ENCODE measurements around the gene KRT16. TPM values are rescaled to one million over a fixed set of nuclear protein-coding genes. Genes with fewer than 3 reads are reported as not detected.

The KRT16 gene
- total RNA-seq, 1 experiment from 2014 or later = not detected

GRCh38 chr17:41636652-41637051, 24.1 kb upstream of the KRT16 start:
- Histone ChIP-seq H3K4me1 (ENCODE audit: insufficient read depth, low read length, poor library complexity, severe bottlenecking) (peaks cover 15% of the 10 kb centered on the region), H3K4me3 (ENCODE audit: low read depth, low read length, poor library complexity, severe bottlenecking) (no peak overlapping the region), H3K27ac (ENCODE audit: low read depth, low read length, poor library complexity, severe bottlenecking) (no peak overlapping the region), H3K36me3 (ENCODE audit: insufficient read depth, low read length, poor library complexity, severe bottlenecking) (no peaks in the 10 kb centered on the region), H3K9me3 (ENCODE audit: low read depth, low read length, poor library complexity, severe bottlenecking) (no peaks in the 10 kb centered on the region), H3K27me3 (replicated peaks; ENCODE audit: insufficient read depth, low read depth, low read length, poor library complexity) (no peaks in the 10 kb centered on the region)
- no peak for DNase-seq (ENCODE audit: low spot score)
- intact Hi-C loops (cut with micrococcal nuclease; ENCODE audit: unreplicated experiment) = no loop called here
- ChIA-PET POLR2A (ENCODE audit: low non-redundant PET) (no interaction called here), CTCF (interaction anchor here (0.6 kb wide), 1 partner anchor 1325 kb away, joined by 8 read pairs; no protein-coding TSS in a partner anchor)
- TF ChIP-seq CTCF (conservative IDR thresholded peaks at IDR 0.05; ENCODE audit: low read depth, low read length) = no peak
- no peak for TF ChIP-seq EZH2 (IDR thresholded peaks at IDR 0.05; ENCODE audit: borderline replicate concordance, low read depth, low read length, poor library complexity, severe bottlenecking)
- no TSS peak for BruUV-seq (replicated peaks)

GRCh38 chr17:41635121-41636097, 22.8 kb upstream of the KRT16 start:
- Histone ChIP-seq H3K27me3 (replicated peaks; ENCODE audit: insufficient read depth, low read depth, low read length, poor library complexity) (no peaks in the 10 kb centered on the region), H3K4me3 (ENCODE audit: low read depth, low read length, poor library complexity, severe bottlenecking) (no peak overlapping the region), H3K27ac (ENCODE audit: low read depth, low read length, poor library complexity, severe bottlenecking) (peak overlapping the region; percentile 40), H3K9me3 (ENCODE audit: low read depth, low read length, poor library complexity, severe bottlenecking) (no peaks in the 10 kb centered on the region), H3K36me3 (ENCODE audit: insufficient read depth, low read length, poor library complexity, severe bottlenecking) (no peaks in the 10 kb centered on the region), H3K4me1 (ENCODE audit: insufficient read depth, low read length, poor library complexity, severe bottlenecking) (peaks cover 15% of the 10 kb centered on the region)
- BruUV-seq (replicated peaks) = no TSS peak
- no peak for TF ChIP-seq CTCF (conservative IDR thresholded peaks at IDR 0.05; ENCODE audit: low read depth, low read length)
- TF ChIP-seq EZH2 (IDR thresholded peaks at IDR 0.05; ENCODE audit: borderline replicate concordance, low read depth, low read length, poor library complexity, severe bottlenecking) = no peak
- DNase-seq (ENCODE audit: low spot score) = peak; percentile 55
- intact Hi-C loops (cut with micrococcal nuclease; ENCODE audit: unreplicated experiment) = no loop called here
- ChIA-PET CTCF (interaction anchor here (0.9 kb wide), 1 partner anchor 13 kb away, joined by 10 read pairs; no protein-coding TSS in a partner anchor), POLR2A (ENCODE audit: low non-redundant PET) (no interaction called here)

GRCh38 chr17:41634639-41635038, 22.1 kb upstream of the KRT16 start:
- intact Hi-C loops (cut with micrococcal nuclease; ENCODE audit: unreplicated experiment) = no loop called here
- TF ChIP-seq CTCF (conservative IDR thresholded peaks at IDR 0.05; ENCODE audit: low read depth, low read length) (no peak), EZH2 (IDR thresholded peaks at IDR 0.05; ENCODE audit: borderline replicate concordance, low read depth, low read length, poor library complexity, severe bottlenecking) (no peak)
- POLR2A ChIA-PET (ENCODE audit: low non-redundant PET) = no interaction called here
- Histone ChIP-seq H3K9me3 (ENCODE audit: low read depth, low read length, poor library complexity, severe bottlenecking) (no peaks in the 10 kb centered on the region), H3K27ac (ENCODE audit: low read depth, low read length, poor library complexity, severe bottlenecking) (peak overlapping the region; percentile 40), H3K36me3 (ENCODE audit: insufficient read depth, low read length, poor library complexity, severe bottlenecking) (no peaks in the 10 kb centered on the region), H3K4me3 (ENCODE audit: low read depth, low read length, poor library complexity, severe bottlenecking) (no peak overlapping the region), H3K4me1 (ENCODE audit: insufficient read depth, low read length, poor library complexity, severe bottlenecking) (peaks cover 15% of the 10 kb centered on the region), H3K27me3 (replicated peaks; ENCODE audit: insufficient read depth, low read depth, low read length, poor library complexity) (no peaks in the 10 kb centered on the region)
- no TSS peak for BruUV-seq (replicated peaks)
- no peak for DNase-seq (ENCODE audit: low spot score)
- CTCF ChIA-PET = no interaction called here
